ENCODE data around the gene ACBD5. TPM values are rescaled to one million over a fixed set of nuclear protein-coding genes. Genes with fewer than 3 reads are reported as not detected.
A peak's percentile ranks its signal among the peaks of the same experiment; 100 is the strongest.
"Not testable (repeated sequence)": the region's sequence is repeated elsewhere in the genome, so short reads cannot be mapped to it uniquely, and the experiment has no call there.

Gene ACBD5
- total RNA-seq, 1 donor from 2014 or later, result 22.0 TPM

GRCh38 chr10:27157150-27157549 is 83.4 kb downstream of the ACBD5 start:
- Mint-ChIP-seq H3K36me3 (ENCODE audit: low read depth) (peaks cover 47% of the 10 kb centered on the region), H3K9me3 (no peaks in the 10 kb centered on the region)
- intact Hi-C loops (cut with micrococcal nuclease), result loop anchor here (5.0 kb wide), 1 partner anchor 720 kb away; the partner anchor contains the start of gene APBB1IP

DNA sequence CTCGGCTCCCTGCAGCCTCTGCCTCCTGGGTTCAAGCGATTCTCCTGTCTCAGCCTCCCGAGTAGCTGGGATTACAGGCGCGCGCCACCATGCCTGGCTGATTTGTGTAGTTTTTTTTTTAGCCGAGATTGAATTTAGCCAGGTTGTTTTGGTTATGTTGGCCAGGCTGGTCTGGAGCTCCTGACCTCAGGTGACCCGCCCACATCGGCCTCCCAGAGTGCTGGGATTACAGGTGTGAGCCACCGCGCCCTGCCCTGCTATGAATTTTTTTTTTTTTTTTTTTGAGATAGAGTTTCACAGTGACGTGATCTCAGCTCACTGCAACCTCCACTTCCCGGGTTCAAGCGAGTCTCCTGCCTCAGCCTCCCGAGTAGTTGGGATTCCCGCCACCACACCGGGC is 84.0 kb downstream of the ACBD5 start:
- H3K9me3 Mint-ChIP-seq; H3K27me3 Mint-ChIP-seq (ENCODE audit: insufficient read depth); DNase-seq (ENCODE audit: low spot score): not testable (repeated sequence)
- peak overlapping the region; percentile 99 for H3K4me3 Mint-ChIP-seq
- peaks cover 44% of the 10 kb centered on the region for H3K36me3 Mint-ChIP-seq (ENCODE audit: low read depth)
- H3K27ac Mint-ChIP-seq, result peak overlapping the region; percentile 99
- H3K4me1 Mint-ChIP-seq (ENCODE audit: low read depth), result peaks cover 38% of the 10 kb centered on the region
- intact Hi-C loops (cut with micrococcal nuclease), result loop anchor here (1.0 to 5.0 kb wide), 3 partner anchors 204 to 719 kb away; partner anchors contain the start of gene APBB1IP

More at GRCh38 chr10:27157150-27157549, 83.4 kb downstream of the ACBD5 start:
- peak overlapping the region; percentile 99 for H3K4me3 Mint-ChIP-seq
- H3K27me3 Mint-ChIP-seq (ENCODE audit: insufficient read depth), result no peaks in the 10 kb centered on the region
- no peak for DNase-seq (ENCODE audit: low spot score)
- peaks cover 32% of the 10 kb centered on the region for H3K4me1 Mint-ChIP-seq (ENCODE audit: low read depth)
- H3K27ac Mint-ChIP-seq, result peak overlapping the region; percentile 99

DNA sequence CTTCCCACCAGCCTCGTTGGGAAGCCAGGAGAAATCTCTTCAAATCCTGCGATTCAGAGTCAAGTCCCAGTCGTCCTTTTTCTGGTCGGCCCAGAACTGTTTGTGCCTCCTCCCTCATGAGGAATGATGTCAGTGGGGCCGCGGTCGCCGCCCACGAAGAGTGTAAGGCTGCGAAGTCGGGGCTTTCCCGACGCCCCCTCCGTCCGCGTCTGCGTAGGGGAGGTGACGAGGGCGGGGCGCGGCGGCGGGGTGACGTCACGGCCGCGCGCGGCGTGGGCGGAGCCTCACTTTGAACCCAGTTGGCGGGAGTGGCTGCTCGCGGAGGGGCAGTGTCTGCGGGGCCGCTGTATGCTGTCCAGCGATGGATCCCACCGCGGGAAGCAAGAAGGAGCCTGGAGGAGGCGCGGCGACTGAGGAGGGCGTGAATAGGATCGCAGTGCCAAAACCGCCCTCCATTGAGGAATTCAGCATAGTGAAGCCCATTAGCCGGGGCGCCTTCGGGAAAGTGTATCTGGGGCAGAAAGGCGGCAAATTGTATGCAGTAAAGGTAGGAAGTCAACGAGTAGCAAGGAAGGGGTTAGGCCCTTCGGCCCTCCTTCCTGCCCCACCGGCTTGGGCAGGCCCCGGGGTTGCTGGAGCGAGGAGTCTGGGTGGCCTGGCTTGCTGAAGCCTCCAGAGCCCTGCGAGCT is 85.4 kb downstream of the ACBD5 start, which contains the start of gene MASTL:
Gene MASTL, plus strand, starts transcription at position 287 of the 689 bp plus-strand sequence. Its CDS starts 75 bp downstream, at position 362.
- peaks cover 45% of the 10 kb centered on the region for H3K36me3 Mint-ChIP-seq (ENCODE audit: low read depth)

GRCh38 chr10:27153845-27154193 is 86.8 kb downstream of the ACBD5 start:
- peaks cover 49% of the 10 kb centered on the region for H3K4me1 Mint-ChIP-seq (ENCODE audit: low read depth)
- H3K4me3 Mint-ChIP-seq, result peak overlapping the region; percentile 99
- DNase-seq (ENCODE audit: low spot score), result no peak

More for the DNA sequence above, 85.4 kb downstream of the ACBD5 start, which contains the start of gene MASTL:
- Mint-ChIP-seq H3K27ac (peak within 1 kb of the TSS; percentile 99), H3K4me1 (ENCODE audit: low read depth) (peaks cover 42% of the 10 kb centered on the region), H3K27me3 (ENCODE audit: insufficient read depth) (no peaks in the 10 kb centered on the region), H3K4me3 (peak within 1 kb of the TSS; percentile 99), H3K9me3 (no peaks in the 10 kb centered on the region)
- intact Hi-C loops (cut with micrococcal nuclease), result loop anchor here (1.0 to 5.0 kb wide), 7 partner anchors 264 to 1378 kb away; partner anchors contain the start of genes APBB1IP, PDSS1, RAB18 and WAC
- peak; percentile 93 for DNase-seq (ENCODE audit: low spot score)

GRCh38 chr10:27153329-27153728 is 87.3 kb downstream of the ACBD5 start:
- Mint-ChIP-seq H3K4me3 (peak overlapping the region; percentile 99), H3K36me3 (ENCODE audit: low read depth) (peaks cover 45% of the 10 kb centered on the region), H3K27ac (peak overlapping the region; percentile 99), H3K9me3 (no peaks in the 10 kb centered on the region), H3K4me1 (ENCODE audit: low read depth) (peaks cover 49% of the 10 kb centered on the region), H3K27me3 (ENCODE audit: insufficient read depth) (no peaks in the 10 kb centered on the region)
- intact Hi-C loops (cut with micrococcal nuclease), result loop anchor here (2.0 kb wide), 1 partner anchor 15 kb away; no protein-coding TSS in a partner anchor
- DNase-seq (ENCODE audit: low spot score), result no peak

More at GRCh38 chr10:27153845-27154193, 86.8 kb downstream of the ACBD5 start:
- peak overlapping the region; percentile 99 for H3K27ac Mint-ChIP-seq
- H3K27me3 Mint-ChIP-seq (ENCODE audit: insufficient read depth), result no peaks in the 10 kb centered on the region
- intact Hi-C loops (cut with micrococcal nuclease), result loop anchor here (1.0 to 2.0 kb wide), 10 partner anchors 15 to 1379 kb away; partner anchors contain the start of genes MPP7, PDSS1 and WAC
- peaks cover 45% of the 10 kb centered on the region for H3K36me3 Mint-ChIP-seq (ENCODE audit: low read depth)
- no peaks in the 10 kb centered on the region for H3K9me3 Mint-ChIP-seq

DNA sequence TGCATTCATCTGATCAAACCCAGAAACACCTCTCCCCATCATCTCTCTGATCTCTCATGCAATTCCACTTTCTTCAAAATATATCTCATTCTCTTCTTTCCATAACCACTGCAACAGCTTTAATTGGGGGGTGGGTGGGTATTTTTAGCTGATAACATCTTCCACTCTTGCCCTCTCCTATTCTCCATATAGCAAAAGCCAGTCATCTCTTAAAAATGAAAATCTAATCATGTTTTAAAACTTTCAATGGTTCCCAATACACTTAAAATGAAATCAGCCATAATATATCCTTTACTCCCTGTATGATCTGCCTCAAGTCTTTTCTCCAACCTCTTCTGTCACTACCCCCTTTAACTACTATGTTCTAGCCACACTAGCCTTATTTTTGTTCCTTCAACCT is 87.9 kb downstream of the ACBD5 start:
- no peak for DNase-seq (ENCODE audit: low spot score)
- Mint-ChIP-seq H3K9me3 (no peaks in the 10 kb centered on the region), H3K27me3 (ENCODE audit: insufficient read depth) (no peaks in the 10 kb centered on the region), H3K36me3 (ENCODE audit: low read depth) (peaks cover 44% of the 10 kb centered on the region), H3K4me1 (ENCODE audit: low read depth) (peaks cover 49% of the 10 kb centered on the region), H3K4me3 (peak overlapping the region; percentile 99), H3K27ac (peak overlapping the region; percentile 99)
- intact Hi-C loops (cut with micrococcal nuclease), result loop anchor here (2.0 kb wide), 1 partner anchor 14 kb away; no protein-coding TSS in a partner anchor

DNA sequence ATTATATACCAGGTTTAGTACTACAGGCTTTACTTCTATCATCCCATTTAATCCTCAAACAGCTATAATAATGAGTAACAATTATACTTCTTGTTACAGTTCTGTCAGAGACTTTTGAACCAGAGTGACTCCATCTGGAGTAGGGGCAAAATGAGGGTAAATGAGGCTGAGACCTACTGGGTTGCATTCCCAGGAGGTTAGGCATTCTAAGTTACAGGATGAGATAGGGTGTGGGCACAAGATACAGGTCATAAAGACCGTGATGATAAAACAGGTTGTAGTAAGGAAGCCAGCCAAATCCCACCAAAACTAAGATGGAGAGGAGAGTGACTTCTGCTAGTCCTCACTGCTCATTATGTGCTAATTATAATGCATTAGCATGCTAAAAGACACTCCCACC is 90.3 kb downstream of the ACBD5 start:
- intact Hi-C loops (cut with micrococcal nuclease), result no loop called here
- H3K4me1 Mint-ChIP-seq (ENCODE audit: low read depth), result peaks cover 59% of the 10 kb centered on the region

DNA sequence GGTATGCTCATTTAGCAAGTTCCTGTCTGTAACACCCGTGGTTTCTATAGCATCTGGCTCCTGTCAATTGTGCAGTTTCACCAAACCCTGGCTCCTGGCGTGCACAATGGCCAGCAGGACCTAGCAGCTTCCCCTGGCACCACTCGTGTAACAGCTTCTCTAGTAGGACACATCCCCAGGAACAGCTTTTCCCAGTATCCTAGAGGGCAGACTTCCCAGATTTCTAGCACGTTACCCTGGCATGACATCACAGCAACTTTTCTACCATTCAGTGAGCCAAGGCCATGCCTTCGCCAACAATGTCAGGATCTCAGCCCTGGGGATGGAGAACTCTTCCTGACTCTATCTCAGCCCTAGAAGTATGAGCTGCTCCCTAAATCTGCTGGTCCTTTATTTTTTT is 92.9 kb downstream of the ACBD5 start:
- no peak for DNase-seq (ENCODE audit: low spot score)
- H3K4me3 Mint-ChIP-seq, result no peak overlapping the region
- no peaks in the 10 kb centered on the region for H3K27me3 Mint-ChIP-seq (ENCODE audit: insufficient read depth)
- H3K36me3 Mint-ChIP-seq (ENCODE audit: low read depth), result peaks cover 44% of the 10 kb centered on the region
- H3K27ac Mint-ChIP-seq, result peak overlapping the region; percentile 22
- intact Hi-C loops (cut with micrococcal nuclease), result no loop called here
- no peaks in the 10 kb centered on the region for H3K9me3 Mint-ChIP-seq
- H3K4me1 Mint-ChIP-seq (ENCODE audit: low read depth), result peaks cover 53% of the 10 kb centered on the region

More for the DNA sequence above, 90.3 kb downstream of the ACBD5 start:
- H3K36me3 Mint-ChIP-seq (ENCODE audit: low read depth), result peaks cover 49% of the 10 kb centered on the region
- DNase-seq (ENCODE audit: low spot score), result no peak
- no peaks in the 10 kb centered on the region for H3K27me3 Mint-ChIP-seq (ENCODE audit: insufficient read depth)
- peak overlapping the region; percentile 66 for H3K4me3 Mint-ChIP-seq
- H3K27ac Mint-ChIP-seq, result no peak overlapping the region
- H3K9me3 Mint-ChIP-seq, result no peaks in the 10 kb centered on the region

DNA sequence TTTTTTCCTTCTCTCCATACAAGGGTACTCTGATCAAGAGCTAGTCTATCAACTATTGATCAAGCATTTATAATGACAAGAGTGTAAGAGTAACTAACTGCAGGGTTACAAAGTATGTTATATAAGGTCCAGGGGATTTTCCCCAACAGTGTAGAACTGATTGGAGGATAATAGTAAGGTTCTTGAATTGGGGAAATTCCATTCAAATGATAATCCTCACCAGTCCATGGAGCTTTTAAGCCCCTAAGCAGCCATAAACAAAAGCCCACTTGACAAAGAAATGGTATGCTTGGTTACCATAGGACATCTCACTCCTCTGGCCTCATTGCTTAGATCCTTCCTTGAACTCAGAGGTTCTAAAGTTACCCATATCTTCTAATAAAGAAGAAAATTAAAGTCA is 94.7 kb downstream of the ACBD5 start:
- Mint-ChIP-seq H3K4me3 (no peak overlapping the region), H3K36me3 (ENCODE audit: low read depth) (peaks cover 43% of the 10 kb centered on the region), H3K27ac (no peak overlapping the region), H3K4me1 (ENCODE audit: low read depth) (peaks cover 43% of the 10 kb centered on the region), H3K9me3 (no peaks in the 10 kb centered on the region), H3K27me3 (ENCODE audit: insufficient read depth) (no peaks in the 10 kb centered on the region)
- intact Hi-C loops (cut with micrococcal nuclease), result no loop called here
- DNase-seq (ENCODE audit: low spot score), result no peak

Other genes starting within 250 kb of the ACBD5 start
- gene ANKRD26, start 140.3 kb downstream of the ACBD5 start, total RNA-seq, result 4.3 and 7.0 TPM in 2 replicates
- 142 and 146 TPM in 2 replicates for gene YME1L1, start 86.4 kb downstream of the ACBD5 start, total RNA-seq
- gene MASTL, start 85.4 kb downstream of the ACBD5 start, total RNA-seq, result 33.2 and 33.7 TPM in 2 replicates

Data from activated T-helper 1 cell treated with anti-CD3 and anti-CD28 coated beads, Interleukin-12 subunit alpha, Interleukin-12 subunit beta, Interleukin-2, Interleukin-4 antibody, amounts not matched to agents 30 ng/mL and 10 ng/mL and 1 ng/mL, durations not matched to agents 14 hours and 24 hours and 36 hours (primary cell).